K562 (cell line): ENCODE results near the gene THAP6.

ENCODE experiments used
- ARID4B ChIP-seq: sonication (generic); formaldehyde crosslinking; IDR thresholded peaks from 2 replicates; pipeline ENCODE4 v1.8.0; 2022; ENCODE audit warnings: mild to moderate bottlenecking, missing genetic modification reagents
- CTCF ChIP-seq, 3 experiments: IDR thresholded peaks in 2 of 3; conservative IDR thresholded peaks in 1 of 3; 2 replicates each; pipeline ENCODE4 v1.5.1; 2011 to 2012; ENCODE audit warnings: low read length in 3 of 3, mild to moderate bottlenecking in 3 of 3, control low read depth in 2 of 3, improper control_type of control experiment in 1 of 3, inconsistent platforms in 1 of 3, low read depth in 1 of 3, mixed read lengths in 1 of 3, moderate library complexity in 1 of 3; ENCODE audit not compliant: insufficient read depth in 2 of 3
- ELF4 ChIP-seq: fragments of 450-650 bp; formaldehyde crosslinking; IDR thresholded peaks from 2 replicates; pipeline ENCODE4 v1.4.0; 2022; ENCODE audit warnings: missing genetic modification characterization
- EZH2 ChIP-seq: IDR thresholded peaks from 2 replicates; pipeline ENCODE4 v1.6.1; 2012; ENCODE audit warnings: low read depth, mild to moderate bottlenecking, inconsistent platforms, low read length, borderline replicate concordance
- HDAC1 ChIP-seq, 2 experiments: fragments of 450-650 bp; IDR thresholded peaks; 2 replicates each; pipeline ENCODE4 v1.6.1; 2016 to 2017; ENCODE audit warnings: inconsistent platforms in 1 of 2, mild to moderate bottlenecking in 1 of 2, moderate library complexity in 1 of 2
- JUN ChIP-seq, 2 experiments: sonication (generic) in 1 of 2; formaldehyde crosslinking in 1 of 2; IDR thresholded peaks; 2 replicates each; pipeline versions ENCODE4 v1.6.1 to v1.8.0; 2012 to 2022; ENCODE audit warnings: borderline replicate concordance in 2 of 2, mild to moderate bottlenecking in 2 of 2, improper control_type of control experiment in 1 of 2, low read depth in 1 of 2, low read length in 1 of 2, missing genetic modification reagents in 1 of 2
- SP2 ChIP-seq: IDR thresholded peaks from 2 replicates; pipeline ENCODE4 v1.6.1; 2011; ENCODE audit warnings: mild to moderate bottlenecking, low read depth, low read length, moderate library complexity; ENCODE audit not compliant: poor library complexity, severe bottlenecking; ENCODE audit errors: extremely low read depth
- TF ChIP-seq, protein P1 (sequence below): sonication (generic); formaldehyde crosslinking; IDR thresholded peaks from 2 replicates; pipeline ENCODE4 v1.8.0; 2023; ENCODE audit warnings: missing genetic modification reagents, mild to moderate bottlenecking, borderline replicate concordance
- TF ChIP-seq, protein P2 (sequence below): sonication (generic); formaldehyde crosslinking; IDR thresholded peaks from 2 replicates; pipeline ENCODE4 v1.9.0; 2022; ENCODE audit warnings: mild to moderate bottlenecking, missing genetic modification reagents

GRCh38 chr4:75494563-75494962 is 19.7 kb upstream of the THAP6 start:
- TF ChIP-seq CTCF (IDR thresholded peaks at IDR 0.05 in 2 of 3, conservative IDR thresholded peaks at IDR 0.05 in 1 of 3; ENCODE audit: insufficient read depth in 2 of 3, low read depth in 1 of 3, low read length in 3 of 3) (no peak), JUN (IDR thresholded peaks at IDR 0.05; ENCODE audit: borderline replicate concordance, low read depth, low read length) (no peak), JUN (CRISPR knock-in tag; IDR thresholded peaks at IDR 0.05; ENCODE audit: borderline replicate concordance) (no peak), SP2 (no peak), ARID4B (CRISPR knock-in tag) (no peak), ELF4 (CRISPR knock-in tag) (no peak), HDAC1 (IDR thresholded peaks at IDR 0.05) (no peak), EZH2 (no peak)
- TF ChIP-seq, protein P1, sequence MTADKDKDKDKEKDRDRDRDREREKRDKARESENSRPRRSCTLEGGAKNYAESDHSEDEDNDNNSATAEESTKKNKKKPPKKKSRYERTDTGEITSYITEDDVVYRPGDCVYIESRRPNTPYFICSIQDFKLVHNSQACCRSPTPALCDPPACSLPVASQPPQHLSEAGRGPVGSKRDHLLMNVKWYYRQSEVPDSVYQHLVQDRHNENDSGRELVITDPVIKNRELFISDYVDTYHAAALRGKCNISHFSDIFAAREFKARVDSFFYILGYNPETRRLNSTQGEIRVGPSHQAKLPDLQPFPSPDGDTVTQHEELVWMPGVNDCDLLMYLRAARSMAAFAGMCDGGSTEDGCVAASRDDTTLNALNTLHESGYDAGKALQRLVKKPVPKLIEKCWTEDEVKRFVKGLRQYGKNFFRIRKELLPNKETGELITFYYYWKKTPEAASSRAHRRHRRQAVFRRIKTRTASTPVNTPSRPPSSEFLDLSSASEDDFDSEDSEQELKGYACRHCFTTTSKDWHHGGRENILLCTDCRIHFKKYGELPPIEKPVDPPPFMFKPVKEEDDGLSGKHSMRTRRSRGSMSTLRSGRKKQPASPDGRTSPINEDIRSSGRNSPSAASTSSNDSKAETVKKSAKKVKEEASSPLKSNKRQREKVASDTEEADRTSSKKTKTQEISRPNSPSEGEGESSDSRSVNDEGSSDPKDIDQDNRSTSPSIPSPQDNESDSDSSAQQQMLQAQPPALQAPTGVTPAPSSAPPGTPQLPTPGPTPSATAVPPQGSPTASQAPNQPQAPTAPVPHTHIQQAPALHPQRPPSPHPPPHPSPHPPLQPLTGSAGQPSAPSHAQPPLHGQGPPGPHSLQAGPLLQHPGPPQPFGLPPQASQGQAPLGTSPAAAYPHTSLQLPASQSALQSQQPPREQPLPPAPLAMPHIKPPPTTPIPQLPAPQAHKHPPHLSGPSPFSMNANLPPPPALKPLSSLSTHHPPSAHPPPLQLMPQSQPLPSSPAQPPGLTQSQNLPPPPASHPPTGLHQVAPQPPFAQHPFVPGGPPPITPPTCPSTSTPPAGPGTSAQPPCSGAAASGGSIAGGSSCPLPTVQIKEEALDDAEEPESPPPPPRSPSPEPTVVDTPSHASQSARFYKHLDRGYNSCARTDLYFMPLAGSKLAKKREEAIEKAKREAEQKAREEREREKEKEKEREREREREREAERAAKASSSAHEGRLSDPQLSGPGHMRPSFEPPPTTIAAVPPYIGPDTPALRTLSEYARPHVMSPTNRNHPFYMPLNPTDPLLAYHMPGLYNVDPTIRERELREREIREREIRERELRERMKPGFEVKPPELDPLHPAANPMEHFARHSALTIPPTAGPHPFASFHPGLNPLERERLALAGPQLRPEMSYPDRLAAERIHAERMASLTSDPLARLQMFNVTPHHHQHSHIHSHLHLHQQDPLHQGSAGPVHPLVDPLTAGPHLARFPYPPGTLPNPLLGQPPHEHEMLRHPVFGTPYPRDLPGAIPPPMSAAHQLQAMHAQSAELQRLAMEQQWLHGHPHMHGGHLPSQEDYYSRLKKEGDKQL (CRISPR knock-in tag) = no peak
- TF ChIP-seq, protein P2, sequence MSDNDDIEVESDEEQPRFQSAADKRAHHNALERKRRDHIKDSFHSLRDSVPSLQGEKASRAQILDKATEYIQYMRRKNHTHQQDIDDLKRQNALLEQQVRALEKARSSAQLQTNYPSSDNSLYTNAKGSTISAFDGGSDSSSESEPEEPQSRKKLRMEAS = no peak
